ENCODE measurements around the gene CERS6.

- no peak for TF ChIP-seq ZNF317 (CRISPR knock-in tag; IDR thresholded peaks at IDR 0.05; ENCODE audit: borderline replicate concordance, low read depth)
- no peak for TF ChIP-seq CTCF (IDR thresholded peaks at IDR 0.05)
- no peak for TF ChIP-seq FOXK1 (CRISPR knock-in tag; IDR thresholded peaks at IDR 0.05)
Measured at GRCh38 chr2:168713325-168713724, 257.3 kb downstream of the CERS6 start.

Measured in WTC11 (cell line).